Sigmoid colon (tissue), 7 donors: Measurements from ENCODE around the gene ALDH6A1. TPM values are rescaled to one million over a fixed set of nuclear protein-coding genes. Genes with fewer than 3 reads are reported as not detected.

ENCODE experiments used
- DNase-seq: peaks from one replicate; pipeline ENCODE4 v3.0.0-alpha.2; 2019
- H3K27ac ChIP-seq, 4 donors: fragments of 200-600 bp; sonication (generic); one replicate each; pipeline ENCODE4 v1.5.1; 2016 to 2019; ENCODE audit warnings: mild to moderate bottlenecking in 1 of 4
- H3K27me3 ChIP-seq, 3 donors: fragments of 200-600 bp; sonication (generic); one replicate each; pipeline ENCODE4 v1.5.1; 2019; ENCODE audit warnings: mild to moderate bottlenecking in 1 of 3
- H3K36me3 ChIP-seq, 4 donors: fragments of 200-600 bp; sonication (generic); one replicate each; pipeline ENCODE4 v1.5.1; 2016 to 2019
- H3K4me1 ChIP-seq, 4 donors: fragments of 200-600 bp; sonication (generic); one replicate each; pipeline ENCODE4 v1.5.1; 2017 to 2019
- H3K4me3 ChIP-seq, 4 donors: fragments of 200-600 bp; sonication (generic); one replicate each; pipeline ENCODE4 v1.5.1; 2017 to 2019; ENCODE audit warnings: mild to moderate bottlenecking in 2 of 4, moderate library complexity in 1 of 4
- H3K9me3 ChIP-seq, 4 donors: fragments of 200-600 bp in 3 of 4; sonication (generic) in 3 of 4; one replicate each; pipeline versions ENCODE4 v1.5.1 to v1.6.1; 2013 to 2019
- EP300 ChIP-seq, 4 donors: sonication (generic); formaldehyde crosslinking; IDR thresholded peaks; one replicate each; pipeline ENCODE4 v1.6.1; 2017; ENCODE audit warnings: antibody characterized with exemption in 4 of 4
- POLR2A ChIP-seq, 2 donors: fragments of 450-650 bp; IDR thresholded peaks; one replicate each; pipeline ENCODE4 v1.6.1; 2016; ENCODE audit warnings: antibody characterized with exemption in 2 of 2, mild to moderate bottlenecking in 2 of 2, moderate library complexity in 2 of 2
- POLR2AphosphoS5 ChIP-seq, 4 donors: sonication (generic); formaldehyde crosslinking; IDR thresholded peaks; one replicate each; pipeline ENCODE4 v1.6.1; 2017; ENCODE audit warnings: antibody characterized with exemption in 4 of 4
- WGBS, 2 donors: extraction: QIAGEN DNeasy Blood & Tissue Kit; methylation state at CpG; one replicate each; pipeline ENCODE4 v1.1.7; 2013; 5-methylcytosine and 5-hydroxymethylcytosine counted together
- intact Hi-C: fragments of 100-400 bp; cut with DNase I; formaldehyde crosslinking; loops from one replicate; pipeline ENCODE4 v1.15.1; 2023
- polyA plus RNA-seq, 3 donors: library from polyadenylated mRNA; stranded (reverse); fragments of 200-250 nt; gene quantifications; one replicate each; pipeline ENCODE4 v1.2.3, GENCODE V29; 2013
- total RNA-seq, 4 donors: library from RNA; depleted of rRNA; stranded (reverse); fragments of >200 nt; gene quantifications; one replicate each; pipeline ENCODE4 v1.1.0, GENCODE V29; 2016
- TF ChIP-seq, protein P1 (sequence below), 4 experiments: fragments of 450-650 bp in 3 of 4; fragments of 200-600 bp in 1 of 4; IDR thresholded peaks; one replicate each; pipeline ENCODE4 v1.5.1; 2016 to 2019; ENCODE audit warnings: antibody characterized with exemption in 4 of 4, mild to moderate bottlenecking in 3 of 4, moderate library complexity in 2 of 4
- donor health status: healthy with polysubstance abuse.
- donor health status: Bipolar disorder and iron deficiency.
- donor health status: healthy.

The ALDH6A1 gene
- total and polyA plus RNA-seq, 7 donors: 9.6 to 33.5 (median 19.9) TPM

DNA sequence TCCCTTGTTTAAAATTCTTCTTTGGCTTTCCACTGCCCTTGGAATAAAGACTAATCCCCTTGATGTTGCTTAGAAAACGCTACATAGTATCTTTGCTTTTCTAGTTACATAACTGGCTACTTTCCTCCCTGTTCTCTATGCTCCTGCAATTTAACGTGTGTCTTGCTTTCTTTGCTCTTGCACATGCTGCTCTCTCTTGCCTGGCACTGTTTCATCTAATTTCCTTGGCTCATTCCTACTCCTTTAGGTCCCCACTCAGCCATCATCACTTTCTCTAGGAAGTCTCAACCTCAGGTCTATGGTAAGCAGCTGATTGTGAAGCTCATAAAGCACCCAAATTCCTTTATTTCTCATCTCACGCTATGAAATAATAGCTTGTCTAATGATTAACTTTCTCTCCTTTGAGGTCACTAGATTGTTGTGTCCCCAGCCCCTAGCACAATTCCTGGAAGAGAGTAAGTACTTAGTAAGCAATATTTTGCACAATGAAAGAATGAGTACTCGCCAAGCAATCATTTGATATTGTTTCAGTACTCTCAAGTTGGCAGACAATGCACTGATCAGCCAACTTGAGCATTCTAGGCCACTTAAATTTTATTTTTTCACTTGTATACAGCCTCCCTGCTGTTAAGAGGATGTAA lies 3.3 kb downstream of the ALDH6A1 start:
- WGBS, 2 donors: 44 to 74% methylated on average over 4 of the region's 4 CpGs
- no peak overlapping the region for H3K27ac ChIP-seq
- intact Hi-C loops: loop anchor here (10.0 kb wide), 1 partner anchor 414 kb away; the partner anchor contains the start of genes ISCA2 and NPC2

DNA sequence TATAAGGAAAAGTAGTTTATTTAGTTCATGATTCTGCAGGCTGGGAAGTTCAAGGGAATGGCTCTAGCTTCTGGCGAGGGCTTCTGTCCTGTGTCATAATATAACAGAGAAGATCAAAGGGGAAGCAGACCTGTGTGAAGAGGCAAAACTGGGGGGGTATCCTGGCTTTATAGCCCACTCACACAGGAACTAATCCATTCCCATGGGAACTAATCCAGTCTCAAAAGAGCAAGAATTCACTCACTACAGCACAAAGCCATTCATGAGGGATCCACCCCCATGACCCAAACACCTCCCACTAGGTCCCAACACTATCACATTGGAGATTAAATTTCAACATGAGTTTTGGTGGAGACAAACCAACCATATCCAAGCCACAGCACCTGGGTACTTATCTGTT lies 6.9 kb downstream of the ALDH6A1 start:
- Histone ChIP-seq H3K27me3 (no peaks in the 10 kb centered on the region), H3K36me3 (peaks cover 0 to 20% (median 3%) of the 10 kb centered on the region in 4 donors), H3K9me3 (no peaks in the 10 kb centered on the region), H3K27ac (no peak overlapping the region), H3K4me1 (no peaks in the 10 kb centered on the region), H3K4me3 (no peak overlapping the region)
- TF ChIP-seq POLR2A (IDR thresholded peaks at IDR 0.05): no peak
- no peak for TF ChIP-seq EP300 (IDR thresholded peaks at IDR 0.05)
- TF ChIP-seq, protein P1, sequence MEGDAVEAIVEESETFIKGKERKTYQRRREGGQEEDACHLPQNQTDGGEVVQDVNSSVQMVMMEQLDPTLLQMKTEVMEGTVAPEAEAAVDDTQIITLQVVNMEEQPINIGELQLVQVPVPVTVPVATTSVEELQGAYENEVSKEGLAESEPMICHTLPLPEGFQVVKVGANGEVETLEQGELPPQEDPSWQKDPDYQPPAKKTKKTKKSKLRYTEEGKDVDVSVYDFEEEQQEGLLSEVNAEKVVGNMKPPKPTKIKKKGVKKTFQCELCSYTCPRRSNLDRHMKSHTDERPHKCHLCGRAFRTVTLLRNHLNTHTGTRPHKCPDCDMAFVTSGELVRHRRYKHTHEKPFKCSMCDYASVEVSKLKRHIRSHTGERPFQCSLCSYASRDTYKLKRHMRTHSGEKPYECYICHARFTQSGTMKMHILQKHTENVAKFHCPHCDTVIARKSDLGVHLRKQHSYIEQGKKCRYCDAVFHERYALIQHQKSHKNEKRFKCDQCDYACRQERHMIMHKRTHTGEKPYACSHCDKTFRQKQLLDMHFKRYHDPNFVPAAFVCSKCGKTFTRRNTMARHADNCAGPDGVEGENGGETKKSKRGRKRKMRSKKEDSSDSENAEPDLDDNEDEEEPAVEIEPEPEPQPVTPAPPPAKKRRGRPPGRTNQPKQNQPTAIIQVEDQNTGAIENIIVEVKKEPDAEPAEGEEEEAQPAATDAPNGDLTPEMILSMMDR (IDR thresholded peaks at IDR 0.05): no peak
- no peak for TF ChIP-seq POLR2AphosphoS5 (IDR thresholded peaks at IDR 0.05)
- no peak for DNase-seq
- 46 to 95% methylated on average over 1 of the region's 1 CpG for WGBS, 2 donors
- intact Hi-C loops: no loop called here

More for the DNA sequence above, 3.3 kb downstream of the ALDH6A1 start:
- no peaks in the 10 kb centered on the region for H3K27me3 ChIP-seq
- no peaks in the 10 kb centered on the region for H3K36me3 ChIP-seq
- DNase-seq: no peak
- TF ChIP-seq POLR2A (IDR thresholded peaks at IDR 0.05): no peak
- TF ChIP-seq, protein P1 (IDR thresholded peaks at IDR 0.05): no peak
- TF ChIP-seq EP300 (IDR thresholded peaks at IDR 0.05): no peak
- no peak for TF ChIP-seq POLR2AphosphoS5 (IDR thresholded peaks at IDR 0.05)
- H3K4me3 ChIP-seq: no peak overlapping the region
- no peaks in the 10 kb centered on the region for H3K9me3 ChIP-seq
- peaks cover 0 to 20% (median 18%) of the 10 kb centered on the region in 4 donors for H3K4me1 ChIP-seq

GRCh38 chr14:74065746-74066575 lies 18.3 kb downstream of the ALDH6A1 start:
- DNase-seq: no peak
- no peaks in the 10 kb centered on the region for H3K9me3 ChIP-seq
- no peak overlapping the region for H3K27ac ChIP-seq
- H3K4me3 ChIP-seq: no peak overlapping the region
- peaks cover 6 to 97% (median 33%) of the 10 kb centered on the region in 4 donors for H3K36me3 ChIP-seq
- 90% methylated on average over 3 of the region's 3 CpGs for WGBS, 2 donors
- no peaks in the 10 kb centered on the region for H3K27me3 ChIP-seq
- TF ChIP-seq EP300 (IDR thresholded peaks at IDR 0.05): no peak
- no peak for TF ChIP-seq POLR2A (IDR thresholded peaks at IDR 0.05)
- TF ChIP-seq, protein P1 (IDR thresholded peaks at IDR 0.05): no peak
- TF ChIP-seq POLR2AphosphoS5 (IDR thresholded peaks at IDR 0.05): no peak
- no peaks in the 10 kb centered on the region for H3K4me1 ChIP-seq
- intact Hi-C loops: no loop called here

- no peak for DNase-seq
- no peaks in the 10 kb centered on the region for H3K27me3 ChIP-seq
- H3K27ac ChIP-seq: no peak overlapping the region
- 92 to 95% methylated on average over 3 of the region's 3 CpGs for WGBS, 2 donors
- H3K36me3 ChIP-seq: peaks cover 6 to 97% (median 34%) of the 10 kb centered on the region in 4 donors
- no peaks in the 10 kb centered on the region for H3K4me1 ChIP-seq
- no peak overlapping the region for H3K4me3 ChIP-seq
- no peak for TF ChIP-seq POLR2AphosphoS5 (IDR thresholded peaks at IDR 0.05)
- TF ChIP-seq, protein P1 (IDR thresholded peaks at IDR 0.05): no peak
- TF ChIP-seq EP300 (IDR thresholded peaks at IDR 0.05): no peak
- TF ChIP-seq POLR2A (IDR thresholded peaks at IDR 0.05): no peak
- intact Hi-C loops: no loop called here
- no peaks in the 10 kb centered on the region for H3K9me3 ChIP-seq
Observed at GRCh38 chr14:74064883-74065282, 19.4 kb downstream of the ALDH6A1 start.
